IMR-90 (cell line): ENCODE measurements around the gene SIM2. TPM values are rescaled to one million over a fixed set of nuclear protein-coding genes. Genes with fewer than 3 reads are reported as not detected.

ENCODE experiments used
- ATAC-seq: fragments of 200-7000 bp; cut with Tn5 transposase; 2 replicates; pipeline ENCODE4 v1.9.1; 2020; ENCODE audit warnings: low read depth, mild to moderate bottlenecking, moderate library complexity
- BruUV-seq: library from RNA; stranded (reverse); fragments of 400-500 nt; replicated peaks from 2 replicates; lab custom pipeline; 2021; lab: Mats Ljungman, UMichigan
- CTCF ChIA-PET: fragments of 300-600 bp; formaldehyde crosslinking; extraction: SDS; loops from one replicate; lab custom pipeline; 2021; ENCODE audit warnings: antibody characterized with exemption; lab: Yijun Ruan, JAX
- POLR2A ChIA-PET: fragments of 300-600 bp; sonication (Branson Sonifier 250); formaldehyde crosslinking; loops from one replicate; lab custom pipeline; 2022; ENCODE audit warnings: antibody characterized with exemption; ENCODE audit not compliant: unreplicated experiment; lab: Charles Lee
- DNase-seq: peaks from one replicate; pipeline ENCODE4 v3.0.0; 2013
- H2AFZ ChIP-seq: replicated peaks from 2 replicates; pipeline ENCODE3; 2013; ENCODE audit warnings: low read length, mild to moderate bottlenecking; ENCODE audit not compliant: poor library complexity
- H2AK5ac ChIP-seq: 2 replicates; pipeline ENCODE4 v1.6.1; 2013; ENCODE audit warnings: low read depth, low read length, inconsistent platforms
- H2AK9ac ChIP-seq: replicated peaks from 2 replicates; pipeline ENCODE3; 2013; ENCODE audit warnings: mild to moderate bottlenecking, low read depth, low read length, moderate library complexity; ENCODE audit not compliant: poor library complexity
- H2BK120ac ChIP-seq: 2 replicates; pipeline ENCODE4 v1.6.1; 2013; ENCODE audit warnings: low read depth, low read length, inconsistent platforms
- H2BK15ac ChIP-seq: 3 replicates; pipeline ENCODE4 v1.6.1; 2013; ENCODE audit warnings: low read depth, low read length, inconsistent platforms
- H2BK20ac ChIP-seq: 2 replicates; pipeline ENCODE4 v1.6.1; 2013; ENCODE audit warnings: low read depth, mild to moderate bottlenecking, inconsistent platforms, low read length, moderate library complexity
- H2BK5ac ChIP-seq: 2 replicates; pipeline ENCODE4 v1.6.1; 2013; ENCODE audit warnings: mild to moderate bottlenecking, low read depth, low read length, inconsistent platforms; ENCODE audit not compliant: poor library complexity, severe bottlenecking
- H3K14ac ChIP-seq: replicated peaks from 2 replicates; pipeline ENCODE4 v1.6.1; 2013; ENCODE audit warnings: low read depth, low read length, inconsistent platforms
- H3K18ac ChIP-seq: 2 replicates; pipeline ENCODE4 v1.6.1; 2013; ENCODE audit warnings: low read depth, low read length, control low read depth
- H3K23ac ChIP-seq: 2 replicates; pipeline ENCODE4 v1.6.1; 2013; ENCODE audit warnings: low read depth, low read length, inconsistent platforms
- H3K27ac ChIP-seq: 2 replicates; pipeline ENCODE4 v1.5.1; 2013; ENCODE audit warnings: mild to moderate bottlenecking, control low read depth, low read length; ENCODE audit not compliant: insufficient read depth
- H3K27me3 ChIP-seq: 2 replicates; pipeline ENCODE4 v1.6.1; 2013; ENCODE audit warnings: low read length; ENCODE audit not compliant: control insufficient read depth, insufficient read depth
- H3K36me3 ChIP-seq: 2 replicates; pipeline ENCODE4 v1.6.1; 2013; ENCODE audit warnings: low read length, mixed read lengths; ENCODE audit not compliant: control insufficient read depth, insufficient read depth
- H3K4ac ChIP-seq: 2 replicates; pipeline ENCODE4 v1.6.1; 2013; ENCODE audit warnings: low read depth, low read length, inconsistent platforms
- H3K4me1 ChIP-seq: 2 replicates; pipeline ENCODE4 v1.6.1; 2013; ENCODE audit warnings: low read length, mixed read lengths; ENCODE audit not compliant: control insufficient read depth, insufficient read depth
- H3K4me2 ChIP-seq: 2 replicates; pipeline ENCODE4 v1.6.1; 2013; ENCODE audit warnings: low read depth, mild to moderate bottlenecking, control low read depth, low read length, moderate library complexity
- H3K4me3 ChIP-seq: 2 replicates; pipeline ENCODE4 v1.5.1; 2013; ENCODE audit warnings: low read depth, mild to moderate bottlenecking, control low read depth, low read length, moderate library complexity; ENCODE audit not compliant: insufficient read depth
- H3K56ac ChIP-seq: 2 replicates; pipeline ENCODE4 v1.6.1; 2013; ENCODE audit warnings: low read length, inconsistent platforms; ENCODE audit not compliant: insufficient read depth; ENCODE audit errors: extremely low read depth
- H3K79me1 ChIP-seq, 2 experiments: 2 replicates each; pipeline ENCODE4 v1.6.1; 2013; ENCODE audit warnings: low read length in 2 of 2, inconsistent platforms in 1 of 2, low read depth in 1 of 2
- H3K9ac ChIP-seq: 2 replicates; pipeline ENCODE4 v1.6.1; 2013; ENCODE audit warnings: low read depth, low read length, control low read depth
- H3K9me1 ChIP-seq: 2 replicates; pipeline ENCODE4 v1.6.1; 2013; ENCODE audit warnings: low read length, inconsistent platforms; ENCODE audit not compliant: insufficient read depth
- H3K9me3 ChIP-seq: 2 replicates; pipeline ENCODE4 v1.6.1; 2013; ENCODE audit warnings: low read length; ENCODE audit not compliant: control insufficient read depth, insufficient read depth
- H4K20me1 ChIP-seq: 2 replicates; pipeline ENCODE4 v1.6.1; 2013; ENCODE audit warnings: low read length, inconsistent platforms; ENCODE audit not compliant: insufficient read depth
- H4K5ac ChIP-seq: 2 replicates; pipeline ENCODE4 v1.6.1; 2013; ENCODE audit warnings: mild to moderate bottlenecking, low read depth, low read length, control low read depth
- H4K8ac ChIP-seq, 2 experiments: 2 replicates each; pipeline ENCODE4 v1.6.1; 2013; ENCODE audit warnings: low read depth in 2 of 2, low read length in 2 of 2, control low read depth in 1 of 2, inconsistent platforms in 1 of 2
- H4K91ac ChIP-seq: 2 replicates; pipeline ENCODE4 v1.6.1; 2013; ENCODE audit warnings: low read depth, low read length, inconsistent platforms; ENCODE audit not compliant: insufficient read depth
- BHLHE40 ChIP-seq: fragments of 150-350 bp; IDR thresholded peaks from 2 replicates; pipeline ENCODE4 v1.6.1; 2016; ENCODE audit warnings: mild to moderate bottlenecking, low read depth, low read length
- CHD1 ChIP-seq: IDR thresholded peaks from 2 replicates; pipeline ENCODE4 v1.6.1; 2012; ENCODE audit warnings: low read depth, low read length, improper control_type of control experiment
- FOS ChIP-seq: fragments of 150-350 bp; IDR thresholded peaks from 2 replicates; pipeline ENCODE4 v1.6.1; 2016; ENCODE audit warnings: low read depth, low read length
- MAFK ChIP-seq: IDR thresholded peaks from 2 replicates; pipeline ENCODE4 v1.6.1; 2012; ENCODE audit warnings: low read depth, low read length, improper control_type of control experiment
- MXI1 ChIP-seq: IDR thresholded peaks from 2 replicates; pipeline ENCODE4 v1.6.1; 2012; ENCODE audit warnings: low read depth, mild to moderate bottlenecking, low read length, moderate library complexity, borderline replicate concordance
- NFE2L2 ChIP-seq: fragments of 150-350 bp; IDR thresholded peaks from 2 replicates; pipeline ENCODE4 v1.6.1; 2016; ENCODE audit warnings: low read depth, mild to moderate bottlenecking, low read length
- RAD21 ChIP-seq: IDR thresholded peaks from 2 replicates; pipeline ENCODE4 v1.6.1; 2012; ENCODE audit warnings: low read length, improper control_type of control experiment
- RCOR1 ChIP-seq: IDR thresholded peaks from 2 replicates; pipeline ENCODE4 v1.6.1; 2012; ENCODE audit warnings: mild to moderate bottlenecking, low read length, improper control_type of control experiment; ENCODE audit not compliant: insufficient replicate concordance
- RFX5 ChIP-seq: IDR thresholded peaks from 2 replicates; pipeline ENCODE4 v1.8.0; 2012; ENCODE audit warnings: low read depth, mild to moderate bottlenecking, low read length, moderate library complexity
- SMC3 ChIP-seq: fragments of 150-350 bp; IDR thresholded peaks from 2 replicates; pipeline ENCODE4 v1.6.1; 2016; ENCODE audit warnings: low read depth, mild to moderate bottlenecking, antibody characterized with exemption, low read length, moderate library complexity
- WGBS, 2 experiments: methylation state at CpG; one replicate each; pipeline versions ENCODE4 v1.1.5 to v1.1.7; 2013; ENCODE audit warnings: missing lambda C conversion rate in 2 of 2; ENCODE audit not compliant: insufficient read length in 1 of 2; ENCODE audit errors: extremely low coverage in 2 of 2; 5-methylcytosine and 5-hydroxymethylcytosine counted together
- dilution Hi-C: fragments of 300-500 bp; cut with HindIII; formaldehyde crosslinking; loops from one replicate; pipeline ENCODE4 v1.14.3; 2018; ENCODE audit warnings: low sequenced_read_pairs; ENCODE audit not compliant: unreplicated experiment
- in situ Hi-C: fragments of 300-500 bp; cut with MboI; formaldehyde crosslinking; loops from 3 replicates; pipeline ENCODE4 v1.14.3; 2019; ENCODE audit warnings: low sequenced_read_pairs, inconsistent platforms, mixed read lengths
- intact Hi-C: fragments of 100-400 bp; cut with micrococcal nuclease; formaldehyde crosslinking; loops from 2 replicates; pipeline ENCODE4 v1.10.0; 2022
- polyA plus RNA-seq, 3 experiments: library from polyadenylated mRNA; depleted of rRNA; stranded (reverse); fragments of >200 nt; gene quantifications; 2 replicates each; pipeline ENCODE4 v1.2.3, GENCODE V29; 2012; ENCODE audit warnings: low replicate concordance in 1 of 3
- total RNA-seq: library from RNA; depleted of rRNA; stranded (reverse); fragments of >200 nt; gene quantifications from 2 replicates; pipeline ENCODE4 v1.2.3, GENCODE V29; 2012
- TF ChIP-seq, protein P1 (sequence below): fragments of 150-350 bp; IDR thresholded peaks from 2 replicates; pipeline ENCODE4 v1.6.1; 2016; ENCODE audit warnings: low read depth, mild to moderate bottlenecking, low read length, moderate library complexity, borderline replicate concordance

The SIM2 gene
- total and polyA plus RNA-seq, 2 of the 4 experiments (the other 2 are of a cell fraction), result 2.2 to 7.5 TPM

DNA sequence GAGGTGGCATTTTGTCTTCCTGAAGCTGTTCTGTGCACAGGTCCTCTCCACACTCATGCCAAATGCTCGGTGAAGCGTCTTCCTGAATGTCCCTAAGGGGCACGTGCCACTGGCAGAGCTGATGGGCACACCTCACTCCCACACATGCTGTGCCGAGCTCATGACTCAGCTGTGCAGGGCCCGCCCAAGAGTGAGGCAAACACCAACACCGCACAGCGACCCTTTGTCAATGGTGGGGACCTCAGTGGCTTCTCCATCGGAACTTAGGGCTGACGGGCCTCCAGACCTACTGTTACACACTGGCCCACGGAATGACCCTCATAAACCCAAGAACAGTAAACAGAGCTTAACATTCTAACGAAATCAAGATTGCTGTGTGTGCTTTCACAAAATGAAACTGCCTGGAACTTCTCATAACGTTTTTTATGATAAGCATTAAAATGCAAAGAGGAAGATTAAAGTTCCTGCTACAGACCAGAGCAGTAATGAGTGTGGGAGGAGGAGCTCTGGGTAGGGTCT, 89.3 kb downstream of the SIM2 start:
- TF ChIP-seq MXI1, result no peak
- TF ChIP-seq RAD21, result no peak
- no peak for TF ChIP-seq NFE2L2
- TF ChIP-seq, protein P1, sequence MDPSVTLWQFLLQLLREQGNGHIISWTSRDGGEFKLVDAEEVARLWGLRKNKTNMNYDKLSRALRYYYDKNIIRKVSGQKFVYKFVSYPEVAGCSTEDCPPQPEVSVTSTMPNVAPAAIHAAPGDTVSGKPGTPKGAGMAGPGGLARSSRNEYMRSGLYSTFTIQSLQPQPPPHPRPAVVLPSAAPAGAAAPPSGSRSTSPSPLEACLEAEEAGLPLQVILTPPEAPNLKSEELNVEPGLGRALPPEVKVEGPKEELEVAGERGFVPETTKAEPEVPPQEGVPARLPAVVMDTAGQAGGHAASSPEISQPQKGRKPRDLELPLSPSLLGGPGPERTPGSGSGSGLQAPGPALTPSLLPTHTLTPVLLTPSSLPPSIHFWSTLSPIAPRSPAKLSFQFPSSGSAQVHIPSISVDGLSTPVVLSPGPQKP, result no peak
- no peak for TF ChIP-seq MAFK
- no peak for TF ChIP-seq CHD1
- no peak for TF ChIP-seq SMC3
- no peak for TF ChIP-seq RFX5
- no peak for TF ChIP-seq RCOR1
- no peak for TF ChIP-seq FOS
- TF ChIP-seq BHLHE40, result no peak
- no peak overlapping the region for H3K14ac ChIP-seq
- H4K91ac ChIP-seq, result no peak overlapping the region
- no peak for DNase-seq
- H4K20me1 ChIP-seq, result peaks cover 5% of the 10 kb centered on the region; the same call in 1 of the 2 replicates
- H3K4me1 ChIP-seq, result peaks cover 8% of the 10 kb centered on the region
- peak overlapping the region; percentile 19 for H2AK9ac ChIP-seq
- no peak for ATAC-seq
- dilution Hi-C loops (no loop called here), in situ Hi-C loops (no loop called here), intact Hi-C loops (no loop called here)
- BruUV-seq, result no TSS peak
- H3K56ac ChIP-seq, result no peak overlapping the region
- H2BK20ac ChIP-seq, result no peak overlapping the region
- H2BK120ac ChIP-seq, result no peak overlapping the region
- H2BK15ac ChIP-seq, result no peak overlapping the region
- peaks cover 0 to 12% of the 10 kb centered on the region in 2 experiments; a peak in 2 of 4 replicates for H3K79me1 ChIP-seq
- no peaks in the 10 kb centered on the region for H3K36me3 ChIP-seq
- H2AK5ac ChIP-seq, result no peak overlapping the region; the same call in 1 of the 2 replicates
- peak overlapping the region; percentile 10 for H2AFZ ChIP-seq
- H3K4me3 ChIP-seq, result no peak overlapping the region
- H2BK5ac ChIP-seq, result no peak overlapping the region
- H3K27me3 ChIP-seq, result no peaks in the 10 kb centered on the region
- no peak overlapping the region for H3K4me2 ChIP-seq
- H3K4ac ChIP-seq, result no peak overlapping the region
- H3K9ac ChIP-seq, result no peak overlapping the region
- peaks cover 13% of the 10 kb centered on the region for H3K9me1 ChIP-seq
- 94% methylated on average over 7 of the region's 12 CpGs; no CpG with 5 or more reads in 1 of the 2 experiments for WGBS, 2 experiments
- H3K23ac ChIP-seq, result no peak overlapping the region
- no peak overlapping the region for H3K18ac ChIP-seq
- H4K5ac ChIP-seq, result no peak overlapping the region
- no peak overlapping the region for H3K27ac ChIP-seq
- no peaks in the 10 kb centered on the region for H3K9me3 ChIP-seq
- ChIA-PET POLR2A (no interaction called here), CTCF (no interaction called here)
- no peak overlapping the region for H4K8ac ChIP-seq
